B cell (primary cell): ENCODE data around the gene GJC3.

ENCODE experiments used
- EZH2 ChIP-seq: IDR thresholded peaks from 2 replicates; pipeline ENCODE4 v1.6.1; 2012; ENCODE audit warnings: borderline replicate concordance, low read depth, mild to moderate bottlenecking, moderate library complexity, low read length; ENCODE audit not compliant: insufficient read depth, poor library complexity, severe bottlenecking
- TF ChIP-seq, protein P1 (sequence below): fragments of 200-600 bp; IDR thresholded peaks from one replicate; pipeline ENCODE4 v1.8.0; 2022; ENCODE audit warnings: antibody characterized with exemption, mild to moderate bottlenecking

DNA sequence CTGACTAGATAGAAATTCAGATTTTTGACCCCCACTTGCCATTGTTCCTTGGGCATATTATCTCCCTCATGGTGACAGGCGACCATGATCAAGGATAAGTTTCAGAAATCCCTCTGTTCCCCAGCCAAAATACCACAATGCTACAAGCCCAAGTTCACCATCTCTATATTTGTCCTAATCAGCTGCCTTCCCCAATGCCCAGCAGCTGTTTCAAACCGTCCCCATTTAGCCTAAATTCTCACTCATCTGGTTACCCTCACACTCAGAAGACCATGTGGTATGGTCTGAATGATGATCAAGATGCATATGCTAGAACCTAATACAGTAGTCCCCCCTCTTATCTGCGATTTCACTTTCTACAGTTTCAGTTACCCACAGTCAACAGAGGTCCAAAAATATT lies 956 bp upstream of the GJC3 start:
- TF ChIP-seq, protein P1, sequence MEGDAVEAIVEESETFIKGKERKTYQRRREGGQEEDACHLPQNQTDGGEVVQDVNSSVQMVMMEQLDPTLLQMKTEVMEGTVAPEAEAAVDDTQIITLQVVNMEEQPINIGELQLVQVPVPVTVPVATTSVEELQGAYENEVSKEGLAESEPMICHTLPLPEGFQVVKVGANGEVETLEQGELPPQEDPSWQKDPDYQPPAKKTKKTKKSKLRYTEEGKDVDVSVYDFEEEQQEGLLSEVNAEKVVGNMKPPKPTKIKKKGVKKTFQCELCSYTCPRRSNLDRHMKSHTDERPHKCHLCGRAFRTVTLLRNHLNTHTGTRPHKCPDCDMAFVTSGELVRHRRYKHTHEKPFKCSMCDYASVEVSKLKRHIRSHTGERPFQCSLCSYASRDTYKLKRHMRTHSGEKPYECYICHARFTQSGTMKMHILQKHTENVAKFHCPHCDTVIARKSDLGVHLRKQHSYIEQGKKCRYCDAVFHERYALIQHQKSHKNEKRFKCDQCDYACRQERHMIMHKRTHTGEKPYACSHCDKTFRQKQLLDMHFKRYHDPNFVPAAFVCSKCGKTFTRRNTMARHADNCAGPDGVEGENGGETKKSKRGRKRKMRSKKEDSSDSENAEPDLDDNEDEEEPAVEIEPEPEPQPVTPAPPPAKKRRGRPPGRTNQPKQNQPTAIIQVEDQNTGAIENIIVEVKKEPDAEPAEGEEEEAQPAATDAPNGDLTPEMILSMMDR, result no peak
- no peak for TF ChIP-seq EZH2
